Upper lobe of left lung (tissue), 6 donors: ENCODE measurements around the gene MOV10L1. TPM values are rescaled to one million over a fixed set of nuclear protein-coding genes. Genes with fewer than 3 reads are reported as not detected.
A peak's percentile ranks its signal among the peaks of the same experiment; 100 is the strongest.

Experiments used
- ATAC-seq, 2 donors: fragments of 200-7000 bp; cut with Tn5 transposase; one replicate each; pipeline ENCODE4 v1.9.1; 2022; ENCODE audit warnings: mild to moderate bottlenecking in 2 of 2, moderate library complexity in 2 of 2; ENCODE audit not compliant: low FRiP score in 2 of 2
- DNase-seq, 2 donors: peaks; one replicate each; pipeline ENCODE4 v3.0.0-alpha.2; 2019 to 2020
- H3K27ac ChIP-seq, 4 donors: fragments of 200-600 bp; sonication (generic); one replicate each; pipeline ENCODE4 v1.5.1; 2016 to 2019
- H3K27me3 ChIP-seq, 4 donors: fragments of 200-600 bp; sonication (generic); one replicate each; pipeline ENCODE4 v1.5.1; 2017 to 2019
- H3K36me3 ChIP-seq, 4 donors: fragments of 200-600 bp; sonication (generic); one replicate each; pipeline ENCODE4 v1.5.1; 2016 to 2019
- H3K4me1 ChIP-seq, 4 donors: fragments of 200-600 bp; sonication (generic); one replicate each; pipeline ENCODE4 v1.5.1; 2018 to 2019
- H3K4me3 ChIP-seq, 4 donors: fragments of 200-600 bp; sonication (generic); one replicate each; pipeline ENCODE4 v1.5.1; 2017 to 2019; ENCODE audit warnings: mild to moderate bottlenecking in 2 of 4, moderate library complexity in 1 of 4
- H3K9me3 ChIP-seq, 4 donors: fragments of 200-600 bp; sonication (generic); one replicate each; pipeline ENCODE4 v1.5.1; 2018 to 2019
- CTCF ChIP-seq, 6 experiments: fragments of 450-650 bp in 4 of 6; fragments of 200-600 bp in 2 of 6; sonication (generic) in 2 of 6; IDR thresholded peaks; one replicate each; pipeline ENCODE4 v1.5.1; 2016 to 2019; ENCODE audit warnings: antibody characterized with exemption in 6 of 6
- EP300 ChIP-seq, 4 donors: sonication (generic); formaldehyde crosslinking; IDR thresholded peaks; one replicate each; pipeline ENCODE4 v1.5.1; 2017; ENCODE audit warnings: antibody characterized with exemption in 4 of 4, control low read depth in 2 of 4
- POLR2A ChIP-seq, 4 donors: fragments of 450-650 bp; IDR thresholded peaks; one replicate each; pipeline ENCODE4 v1.5.1; 2016 to 2017; ENCODE audit warnings: antibody characterized with exemption in 4 of 4, mild to moderate bottlenecking in 2 of 4
- POLR2AphosphoS5 ChIP-seq, 2 donors: sonication (generic); formaldehyde crosslinking; IDR thresholded peaks; one replicate each; pipeline ENCODE4 v1.5.1; 2017; ENCODE audit warnings: antibody characterized with exemption in 2 of 2
- WGBS, 2 donors: methylation state at CpG; one replicate each; pipeline ENCODE4 v1.1.5; 2017 to 2018; 5-methylcytosine and 5-hydroxymethylcytosine counted together
- total RNA-seq, 6 donors: library from RNA; depleted of rRNA in 4 of 6; stranded (reverse); fragments of >200 nt in 4 of 6; gene quantifications; one replicate each; pipeline versions ENCODE4 v1.1.0 to v1.2.1, GENCODE V29; 2016 to 2021
- donor health status: DM: no; HTN: no; CAD: no; lungs with moderate emphysema.
- donor health status: DM: no; HTN: yes; CAD: no; lungs with severe emphysema.

The MOV10L1 gene
- total RNA-seq, 6 donors from 2014 or later, result 0.47 to 3.1 (median 1.8) TPM; not detected in 1

GRCh38 chr22:50175921-50176849 lies 86.4 kb downstream of the MOV10L1 start:
- ATAC-seq (no peak), DNase-seq (peak in 1 of 2 donors; percentile 58)
- WGBS, 2 donors, result 77 to 88% methylated on average over 13 to 20 of the region's 27 CpGs

GRCh38 chr22:50176850-50177536 lies 87.2 kb downstream of the MOV10L1 start:
- H3K4me1 ChIP-seq, result no peaks in the 10 kb centered on the region
- no peaks in the 10 kb centered on the region for H3K9me3 ChIP-seq
- DNase-seq (peak in 1 of 2 donors; percentile 84), ATAC-seq (no peak)
- no peaks in the 10 kb centered on the region for H3K27me3 ChIP-seq
- WGBS, 2 donors, result 94 to 97% methylated on average over 65 to 76 of the region's 76 CpGs
- no peaks in the 10 kb centered on the region for H3K36me3 ChIP-seq
- no peak overlapping the region for H3K27ac ChIP-seq
- no peak overlapping the region for H3K4me3 ChIP-seq
- TF ChIP-seq EP300 (IDR thresholded peaks at IDR 0.05), result no peak
- TF ChIP-seq CTCF (IDR thresholded peaks at IDR 0.05), result no peak
- TF ChIP-seq POLR2AphosphoS5 (IDR thresholded peaks at IDR 0.05), result no peak
- no peak for TF ChIP-seq POLR2A (IDR thresholded peaks at IDR 0.05)

More at GRCh38 chr22:50175921-50176849, 86.4 kb downstream of the MOV10L1 start:
- TF ChIP-seq POLR2AphosphoS5 (IDR thresholded peaks at IDR 0.05) (no peak), POLR2A (IDR thresholded peaks at IDR 0.05) (no peak)
- H3K9me3 ChIP-seq, result no peaks in the 10 kb centered on the region
- H3K36me3 ChIP-seq, result no peaks in the 10 kb centered on the region
- H3K27me3 ChIP-seq, result peaks cover 0 to 4% (median under 1%) of the 10 kb centered on the region in 4 donors
- H3K4me1 ChIP-seq, result peaks cover under 1 to 4% (median under 1%) of the 10 kb centered on the region in 4 donors
- no peak overlapping the region for H3K27ac ChIP-seq
- no peak overlapping the region for H3K4me3 ChIP-seq

GRCh38 chr22:50177537-50178470 lies 88.0 kb downstream of the MOV10L1 start:
- peaks cover 0 to 2% (median 0%) of the 10 kb centered on the region in 4 donors for H3K4me1 ChIP-seq
- WGBS, 2 donors, result 74 to 85% methylated on average over 62 to 71 of the region's 98 CpGs
- DNase-seq (peak in 1 of 2 donors; percentile 82), ATAC-seq (no peak)
- no peaks in the 10 kb centered on the region for H3K27me3 ChIP-seq
- no peak overlapping the region for H3K27ac ChIP-seq
- no peak overlapping the region for H3K4me3 ChIP-seq
- TF ChIP-seq POLR2A (IDR thresholded peaks at IDR 0.05) (no peak), EP300 (IDR thresholded peaks at IDR 0.05) (no peak), CTCF (IDR thresholded peaks at IDR 0.05) (no peak), POLR2AphosphoS5 (IDR thresholded peaks at IDR 0.05) (no peak)
- no peaks in the 10 kb centered on the region for H3K36me3 ChIP-seq
- H3K9me3 ChIP-seq, result no peaks in the 10 kb centered on the region

GRCh38 chr22:50178471-50178864 lies 88.7 kb downstream of the MOV10L1 start:
- Histone ChIP-seq H3K27ac (no peak overlapping the region), H3K36me3 (no peaks in the 10 kb centered on the region), H3K9me3 (no peaks in the 10 kb centered on the region), H3K4me3 (no peak overlapping the region), H3K4me1 (peaks cover under 1 to 9% (median 5%) of the 10 kb centered on the region in 4 donors), H3K27me3 (no peaks in the 10 kb centered on the region)
- no peak for TF ChIP-seq CTCF (IDR thresholded peaks at IDR 0.05)
- no peak for TF ChIP-seq EP300 (IDR thresholded peaks at IDR 0.05)
- no peak for TF ChIP-seq POLR2AphosphoS5 (IDR thresholded peaks at IDR 0.05)
- no peak for TF ChIP-seq POLR2A (IDR thresholded peaks at IDR 0.05)
- no peak for ATAC-seq
- 78% methylated on average over 14 of the region's 22 CpGs; no CpG with 5 or more reads in 1 of the 2 donors for WGBS, 2 donors
- no peak for DNase-seq
